ENCODE measurements around the gene GRIN2A.

GRIN2A gene

DNA sequence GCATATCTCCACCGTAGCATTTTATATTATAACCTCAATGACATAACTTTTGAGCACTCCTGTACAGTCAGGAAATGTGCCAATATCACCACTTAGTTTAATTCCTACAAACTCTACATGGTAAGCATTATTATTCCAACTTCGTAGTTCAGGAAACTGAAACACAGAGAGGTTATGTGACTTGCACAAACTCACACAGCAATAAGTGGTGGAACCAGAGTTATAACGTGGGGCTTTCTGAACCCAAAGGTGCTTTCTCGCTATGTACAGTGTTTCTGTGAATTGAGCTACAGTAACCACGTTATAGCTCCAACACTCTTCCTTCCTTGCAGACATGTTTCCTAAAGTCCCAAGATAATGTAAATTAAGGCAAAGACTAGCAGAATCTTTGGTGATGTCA is 330.2 kb downstream of the GRIN2A start:
- DNase-seq (ENCODE audit: low read depth): no peak

DNA sequence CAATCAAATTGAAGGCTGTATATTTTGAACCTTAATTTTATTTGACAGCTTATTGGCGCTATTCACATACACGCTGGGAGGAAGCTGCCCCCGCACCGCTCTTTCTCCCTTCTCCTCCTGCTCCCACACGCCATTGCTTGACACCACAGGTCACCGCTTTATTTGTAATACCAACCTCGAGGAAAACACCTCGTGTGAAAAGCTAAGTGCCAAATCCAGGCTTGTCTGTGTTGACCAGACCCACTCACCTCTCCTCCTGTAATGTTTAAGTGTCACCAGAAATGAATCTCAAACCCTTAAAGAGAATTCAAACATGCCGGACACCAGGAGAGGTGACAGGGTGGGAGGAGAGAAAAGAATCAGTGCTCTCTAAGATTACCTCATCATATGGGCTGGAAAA is 331.4 kb downstream of the GRIN2A start:
- no peak for DNase-seq (ENCODE audit: low read depth)

DNA sequence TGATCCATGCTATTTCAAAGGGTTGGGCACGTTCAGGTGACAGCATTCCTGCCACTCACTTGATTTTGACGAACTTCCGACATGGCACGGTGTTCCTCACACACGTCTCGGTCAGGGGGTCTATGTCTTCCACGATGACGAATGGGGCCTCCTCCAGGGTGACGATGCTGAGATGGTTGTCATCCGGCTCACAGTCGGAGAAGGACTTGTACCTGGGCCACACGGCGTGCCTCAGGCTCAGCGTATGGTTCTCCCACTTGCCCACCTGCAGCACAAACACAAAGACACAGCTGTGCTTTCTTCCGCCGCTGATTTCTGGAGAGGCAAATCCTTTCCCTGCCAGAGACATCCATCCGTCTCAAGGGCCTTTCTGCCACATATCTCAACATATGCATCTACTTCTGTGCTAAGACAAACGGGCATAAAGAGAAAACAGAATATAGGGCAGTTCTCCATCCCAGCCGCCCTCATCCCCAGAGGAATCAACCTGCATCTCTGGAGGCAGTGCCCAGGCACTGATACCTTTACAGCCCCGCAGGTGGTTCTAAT is 332.5 kb downstream of the GRIN2A start:
- DNase-seq (ENCODE audit: low read depth): no peak

DNA sequence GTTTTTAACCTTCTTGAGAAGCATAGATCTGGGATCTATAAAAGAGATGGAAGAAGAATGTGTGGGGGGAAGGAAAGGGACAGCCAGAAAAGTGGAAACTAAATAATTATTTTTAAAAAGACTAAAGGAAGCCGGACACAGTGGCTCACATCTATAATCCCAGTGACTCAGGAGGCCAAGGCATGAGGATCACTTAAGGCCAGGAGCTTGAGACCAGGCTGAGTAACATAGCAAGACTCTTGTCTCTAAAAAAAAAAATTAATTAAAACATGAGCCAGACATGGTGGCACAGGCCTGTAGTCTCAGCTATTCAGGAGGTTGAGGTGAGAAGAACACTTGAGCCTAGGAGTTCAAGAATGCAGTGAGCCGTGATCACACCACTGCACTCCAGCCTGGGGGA is 335.1 kb downstream of the GRIN2A start:
- no peak for DNase-seq (ENCODE audit: low read depth)

DNA sequence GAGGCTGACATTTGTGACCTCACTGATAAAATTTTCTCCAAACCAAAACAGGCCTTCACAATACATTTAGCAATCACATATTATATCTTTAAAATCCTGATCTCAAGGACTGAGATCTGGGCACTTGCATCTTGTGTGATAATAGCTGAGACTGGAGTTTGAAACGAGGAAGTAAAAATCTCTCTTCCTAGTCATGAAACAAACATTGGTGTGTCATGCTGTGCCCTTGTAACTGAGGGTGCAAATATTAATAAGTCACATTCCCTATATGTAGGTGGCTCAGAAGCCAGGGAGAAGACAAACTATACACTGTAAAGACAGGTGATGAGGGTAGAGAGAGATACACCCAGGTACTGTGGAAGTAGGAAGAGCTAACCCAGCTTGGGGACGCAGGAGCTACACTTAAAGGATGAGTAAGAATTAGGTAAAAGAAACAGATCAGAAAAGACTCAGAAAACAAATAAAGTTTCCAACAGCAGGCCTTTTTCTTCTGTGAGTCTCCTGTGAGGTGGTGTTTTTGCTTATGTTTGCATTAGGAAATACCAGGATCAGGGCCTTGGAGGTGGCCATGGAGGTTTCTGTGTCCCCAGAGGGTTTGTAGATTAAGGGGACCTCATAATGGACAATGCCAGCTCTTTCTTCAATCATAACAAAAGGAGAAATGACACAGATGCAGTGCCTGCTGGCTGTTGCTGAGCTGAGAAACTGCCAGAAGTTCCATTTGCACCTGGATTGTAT is 335.7 kb downstream of the GRIN2A start:
- DNase-seq (ENCODE audit: low read depth): peak; percentile 11

DNA sequence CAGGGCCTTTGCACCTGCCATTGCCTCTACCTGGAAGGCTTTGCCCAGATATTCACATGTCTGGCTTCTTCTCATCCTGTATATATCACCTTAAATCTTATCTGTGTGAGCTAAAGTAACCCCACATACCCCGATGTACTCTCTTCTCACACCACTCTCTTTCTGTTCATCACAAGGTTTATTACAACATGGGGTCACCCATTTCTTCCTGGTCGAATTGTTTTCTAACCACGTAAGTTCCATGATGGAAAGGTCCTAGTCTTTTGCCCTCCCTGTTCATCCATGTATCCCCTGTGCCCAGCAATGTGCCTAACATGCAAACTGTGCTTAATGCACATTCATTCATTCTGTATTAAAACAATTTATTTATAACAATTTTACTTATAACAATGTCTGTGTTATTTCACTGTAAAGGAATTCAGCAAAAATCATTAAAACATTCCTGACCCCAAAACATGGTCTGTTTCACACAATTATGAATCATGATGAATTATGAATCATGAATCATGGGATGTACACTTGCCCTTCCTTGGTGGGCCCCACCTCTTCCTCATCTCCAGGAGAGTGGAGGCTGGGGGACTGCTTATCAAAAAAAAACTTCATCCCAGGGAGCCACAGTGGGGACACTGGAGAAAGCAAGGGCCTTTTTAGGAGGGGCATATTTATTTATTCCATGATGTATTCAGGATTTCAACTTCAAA is 336.4 kb downstream of the GRIN2A start:
- DNase-seq (ENCODE audit: low read depth): peak; percentile 39

DNA sequence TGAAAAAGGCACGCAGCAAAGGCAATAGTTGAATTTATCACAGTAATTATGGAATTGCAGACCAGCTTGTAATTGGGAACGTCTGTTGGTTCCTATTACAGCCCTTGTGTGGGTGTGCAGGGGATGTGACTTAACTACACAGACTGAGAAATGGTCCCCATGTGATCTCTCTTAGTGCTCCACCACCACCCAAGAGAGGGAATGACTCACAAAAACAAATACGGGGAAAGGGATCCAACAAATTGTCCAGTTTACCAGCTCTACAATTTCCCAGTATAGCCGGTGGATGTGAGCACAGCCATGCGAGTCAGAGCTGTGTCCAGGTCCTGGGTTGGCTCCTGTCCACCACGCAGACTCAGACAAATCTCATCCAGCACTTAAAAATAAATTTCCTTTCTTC is 337.9 kb downstream of the GRIN2A start:
- no peak for DNase-seq (ENCODE audit: low read depth)

DNA sequence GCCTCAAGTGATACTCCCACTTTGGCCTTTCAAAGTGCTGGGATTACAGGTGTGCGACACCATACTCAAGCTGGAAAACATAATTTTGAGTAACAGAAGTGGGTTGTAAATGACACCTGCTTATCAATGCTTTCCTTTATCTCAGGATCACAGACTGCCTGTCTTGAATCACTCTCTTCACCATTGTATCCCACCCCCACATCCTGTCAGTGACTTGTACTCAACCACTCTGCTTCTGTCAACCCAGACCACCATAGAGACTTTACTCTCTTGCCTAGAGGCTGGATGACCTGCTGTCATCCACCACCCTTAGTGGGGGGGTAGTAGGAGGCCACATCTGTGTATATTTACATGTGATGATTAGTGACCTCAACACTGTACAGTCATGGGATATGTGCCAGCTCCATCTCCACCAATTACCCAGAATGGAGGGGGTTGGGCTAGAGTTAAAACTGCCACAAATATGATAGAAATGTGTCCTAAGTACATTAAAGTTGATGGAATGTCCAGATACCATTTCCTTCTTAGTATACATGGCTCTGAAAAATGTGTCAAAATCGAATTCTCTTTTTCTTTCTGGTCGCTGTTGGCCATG is 338.7 kb downstream of the GRIN2A start:
- DNase-seq (ENCODE audit: low read depth): no peak

DNA sequence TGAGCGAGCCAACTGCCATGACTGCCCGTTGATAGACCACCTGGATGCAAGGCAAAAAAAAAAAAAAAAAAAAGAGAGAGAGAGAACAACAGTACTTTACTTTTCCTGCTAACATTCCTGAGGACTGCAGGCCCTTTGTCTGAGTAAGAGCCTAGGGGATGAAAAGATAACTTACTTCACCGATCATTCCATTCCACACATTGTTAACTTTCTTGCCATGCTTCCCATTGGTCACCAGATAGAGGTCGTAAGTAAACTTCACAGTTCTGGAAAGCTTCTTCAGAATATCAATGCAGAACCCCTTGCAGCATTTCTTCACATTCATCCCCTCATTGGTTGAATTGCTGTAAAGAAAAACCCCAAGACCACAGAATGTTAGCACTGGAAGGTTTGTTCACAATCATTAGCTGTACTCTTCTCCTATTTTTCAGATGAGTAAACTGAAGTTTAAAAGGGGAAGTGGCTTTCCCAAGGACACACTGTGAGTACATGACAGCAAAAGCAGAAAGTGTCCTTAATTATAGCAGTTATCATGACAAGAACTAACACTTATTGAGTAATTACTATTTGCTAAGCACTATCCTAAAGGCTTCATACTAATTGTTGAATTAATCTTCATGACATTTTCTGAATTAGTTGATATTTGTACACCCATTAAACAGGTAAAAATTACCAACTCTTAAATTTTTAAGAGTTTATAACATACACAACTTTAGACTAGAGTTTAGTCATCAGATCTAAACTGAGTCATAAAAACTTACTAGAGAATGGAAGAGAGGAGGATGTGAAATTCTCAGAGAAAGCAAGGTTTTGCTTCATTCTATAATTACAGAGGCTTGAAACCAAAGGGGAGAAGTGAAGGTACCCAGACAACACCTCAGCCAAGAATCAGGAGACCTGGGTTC is 341.2 kb downstream of the GRIN2A start:
- no peak for DNase-seq (ENCODE audit: low read depth)

DNA sequence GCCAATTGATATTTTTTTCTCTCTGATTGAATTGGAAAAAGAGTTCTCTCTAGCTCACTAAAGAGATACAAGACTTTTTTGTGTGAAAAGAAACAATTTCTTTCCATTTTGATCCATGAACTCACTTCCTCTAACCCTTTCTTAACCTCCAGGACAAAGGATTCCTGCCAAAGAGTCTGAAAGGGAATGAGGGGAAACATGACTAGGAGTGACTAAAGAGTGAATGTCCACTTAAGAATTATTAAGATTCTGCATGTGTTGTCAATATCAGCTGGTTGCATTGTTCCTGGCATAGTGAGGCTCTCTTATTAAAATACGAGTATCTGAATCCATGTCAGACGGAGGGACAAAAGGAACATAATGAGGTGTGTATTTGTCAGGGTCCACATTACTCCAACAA is 344.7 kb downstream of the GRIN2A start:
- no peak for DNase-seq (ENCODE audit: low read depth)

DNA sequence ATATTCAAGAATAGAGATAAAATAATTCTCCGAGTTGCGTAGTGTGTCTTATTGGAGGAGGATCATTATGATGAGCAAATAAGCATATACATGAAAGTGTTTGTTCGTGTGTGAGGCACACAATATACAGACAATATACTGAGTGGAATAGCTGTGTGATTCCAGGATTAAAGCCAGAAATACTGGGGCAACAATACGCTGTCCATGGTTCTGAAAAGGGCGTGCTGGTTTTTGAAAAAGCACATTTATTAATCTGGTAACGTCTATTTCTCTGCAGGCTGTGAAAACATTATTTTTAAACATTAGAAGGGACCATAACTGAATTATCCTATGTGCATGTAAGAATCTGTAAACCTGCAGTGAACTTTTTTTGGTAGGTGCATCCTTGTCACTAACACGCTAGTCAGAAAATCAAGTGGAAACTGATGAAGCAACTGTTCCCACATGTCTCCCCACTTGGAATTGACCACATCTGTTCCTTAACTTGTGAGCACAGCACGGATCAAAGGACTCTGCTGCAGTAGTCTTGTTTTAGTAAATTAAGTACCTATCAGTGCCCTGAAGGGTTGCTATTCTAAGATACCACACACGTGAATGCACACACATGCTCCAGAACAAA is 346.0 kb downstream of the GRIN2A start:
- DNase-seq (ENCODE audit: low read depth): no peak

DNA sequence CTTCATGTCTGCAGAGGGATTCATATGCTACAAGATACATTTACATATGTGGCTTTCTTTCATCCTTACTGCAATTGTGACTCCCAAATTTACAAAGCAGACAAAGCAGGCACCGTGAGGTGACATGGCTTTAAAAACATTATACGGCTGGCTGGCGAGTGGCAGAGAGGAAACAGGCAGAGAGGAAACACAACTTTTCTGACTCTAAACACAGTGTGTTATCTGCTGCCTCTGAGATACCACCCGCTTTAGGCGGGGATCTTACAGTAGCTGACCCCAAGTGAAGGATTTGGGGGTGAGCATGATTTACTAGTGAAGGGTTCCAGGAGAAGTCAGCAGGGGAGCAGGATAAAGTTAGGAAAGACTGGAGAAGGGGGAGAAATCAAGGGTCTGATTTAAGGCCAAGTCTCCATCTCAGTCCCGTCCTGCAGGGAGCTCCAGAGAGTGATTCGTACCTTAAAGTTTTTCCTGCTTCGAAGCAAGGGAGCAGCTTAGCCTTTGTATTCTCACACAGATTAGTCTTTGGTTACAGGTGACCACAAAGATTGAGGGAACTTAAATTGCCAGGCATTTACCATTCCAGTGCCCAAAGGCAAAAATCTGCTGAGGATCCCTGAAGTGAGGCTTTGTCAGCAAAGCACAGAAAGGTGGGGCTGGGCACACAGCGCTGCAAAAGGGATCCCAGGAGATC is 355.0 kb downstream of the GRIN2A start:
- no peak for DNase-seq (ENCODE audit: low read depth)

DNA sequence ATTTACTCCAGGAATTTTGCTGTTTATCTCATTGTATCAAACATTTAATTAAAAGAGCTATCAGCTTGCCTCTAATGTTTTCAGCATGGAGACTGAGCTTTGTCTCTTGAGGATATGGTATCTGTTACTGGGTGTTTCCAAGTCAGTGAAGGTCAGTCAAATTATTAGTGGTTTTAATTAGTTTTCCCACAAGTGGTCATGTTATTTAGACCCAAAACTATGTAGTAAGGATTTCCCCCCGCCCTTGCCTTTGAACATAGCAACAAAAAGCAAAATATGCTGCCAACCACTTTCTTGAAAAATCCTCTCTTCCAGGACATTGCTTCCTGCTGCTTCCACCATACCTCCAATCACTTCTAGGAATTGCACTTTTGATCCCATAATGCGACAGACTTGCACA is 355.6 kb downstream of the GRIN2A start:
- DNase-seq (ENCODE audit: low read depth): no peak

DNA sequence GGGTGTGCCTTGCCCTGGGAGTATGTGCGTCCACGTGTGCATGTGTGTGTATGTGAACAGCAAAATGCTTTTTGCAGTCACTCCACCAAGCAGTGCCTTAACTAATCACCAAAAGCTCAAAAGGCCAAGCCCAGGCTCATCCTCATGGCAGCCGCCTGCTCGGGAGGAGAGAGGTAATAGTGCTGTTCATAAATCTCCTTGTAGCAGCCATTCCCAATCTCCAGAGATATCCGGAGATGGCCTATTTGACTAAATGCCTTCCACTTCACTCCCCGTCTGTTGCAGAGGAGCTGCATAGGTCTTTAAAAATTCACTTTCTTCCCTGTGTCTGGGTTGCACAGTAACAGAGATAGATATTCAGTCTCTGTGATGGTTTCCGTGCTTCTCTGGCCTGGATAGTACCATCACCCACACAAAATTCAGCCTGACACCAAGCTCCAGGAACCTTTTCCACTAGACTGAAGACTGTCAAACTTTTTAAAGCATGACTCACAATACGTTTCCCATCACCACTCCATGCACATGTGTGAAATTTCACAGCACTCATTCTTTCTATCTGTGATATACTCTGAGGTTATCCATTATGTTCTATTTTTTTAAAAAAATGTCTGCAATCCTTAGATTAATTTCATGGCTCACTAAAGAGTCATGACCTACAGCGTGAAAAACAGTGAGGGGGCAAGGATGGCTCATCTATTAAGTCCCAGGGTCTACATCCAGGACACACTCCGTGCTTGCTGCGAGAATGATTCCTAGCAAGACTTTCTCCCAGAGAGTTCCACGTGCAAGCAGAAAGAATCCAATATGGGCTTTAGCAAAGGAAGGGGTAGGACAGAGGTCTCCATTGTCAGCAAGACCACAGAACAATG is 357.8 kb downstream of the GRIN2A start:
- no peak for DNase-seq (ENCODE audit: low read depth)

DNA sequence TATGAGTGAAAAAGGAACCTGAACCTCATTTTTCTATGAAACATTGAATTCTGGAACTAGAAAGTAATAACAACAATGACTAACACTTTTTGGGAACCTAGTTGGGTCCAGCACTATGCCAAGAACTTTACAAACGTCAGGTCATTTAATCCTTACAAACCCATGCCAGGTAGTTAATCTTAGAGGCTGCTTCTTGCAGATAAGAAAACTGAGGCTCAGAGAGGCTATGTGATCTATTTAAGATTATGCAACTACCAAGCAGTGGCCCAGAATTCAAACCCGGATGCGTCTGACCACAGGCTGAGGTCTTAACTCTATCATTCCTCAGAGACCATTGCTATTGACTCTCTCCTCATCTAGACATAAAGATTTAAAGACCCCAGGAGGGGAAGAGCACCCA is 358.7 kb downstream of the GRIN2A start:
- no peak for DNase-seq (ENCODE audit: low read depth)

DNA sequence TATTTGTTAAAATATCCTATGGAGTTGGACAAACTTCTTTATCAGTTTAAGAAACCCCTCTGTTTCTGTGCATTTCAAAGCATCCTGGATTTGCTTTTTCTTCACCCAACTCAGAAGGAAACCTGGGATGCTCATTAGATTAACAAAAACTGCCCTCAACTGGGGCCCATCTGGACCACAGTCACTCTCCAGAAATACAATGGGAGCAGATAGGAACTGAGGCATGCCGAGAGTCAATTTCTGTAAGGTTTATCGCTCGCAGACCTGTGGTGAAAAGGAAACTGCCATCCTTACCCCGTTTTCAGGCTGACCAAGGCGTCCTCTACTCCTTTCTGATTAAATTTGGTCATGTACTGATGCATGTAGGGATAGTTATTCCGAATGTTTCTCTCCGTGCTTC is 360.3 kb downstream of the GRIN2A start:
- no peak for DNase-seq (ENCODE audit: low read depth)

DNA sequence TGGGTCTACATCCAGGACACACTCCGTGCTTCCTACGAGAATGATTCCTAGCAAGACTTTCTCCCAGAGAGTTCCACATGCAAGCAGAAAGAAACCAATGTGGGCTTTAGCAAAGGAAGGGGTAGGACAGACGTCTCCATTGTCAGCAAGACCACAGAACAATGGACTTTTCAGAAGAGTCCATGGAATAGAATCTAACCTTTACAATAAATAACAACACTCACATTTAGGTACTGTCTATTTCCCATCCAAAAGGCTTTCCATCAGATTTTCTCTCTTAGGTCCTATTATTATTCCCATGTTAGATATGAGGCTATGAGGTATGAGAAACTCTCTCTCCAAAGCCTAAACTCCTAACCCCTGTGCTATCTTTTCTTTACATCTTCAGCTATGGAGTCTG is 360.9 kb downstream of the GRIN2A start:
- no peak for DNase-seq (ENCODE audit: low read depth)

DNA sequence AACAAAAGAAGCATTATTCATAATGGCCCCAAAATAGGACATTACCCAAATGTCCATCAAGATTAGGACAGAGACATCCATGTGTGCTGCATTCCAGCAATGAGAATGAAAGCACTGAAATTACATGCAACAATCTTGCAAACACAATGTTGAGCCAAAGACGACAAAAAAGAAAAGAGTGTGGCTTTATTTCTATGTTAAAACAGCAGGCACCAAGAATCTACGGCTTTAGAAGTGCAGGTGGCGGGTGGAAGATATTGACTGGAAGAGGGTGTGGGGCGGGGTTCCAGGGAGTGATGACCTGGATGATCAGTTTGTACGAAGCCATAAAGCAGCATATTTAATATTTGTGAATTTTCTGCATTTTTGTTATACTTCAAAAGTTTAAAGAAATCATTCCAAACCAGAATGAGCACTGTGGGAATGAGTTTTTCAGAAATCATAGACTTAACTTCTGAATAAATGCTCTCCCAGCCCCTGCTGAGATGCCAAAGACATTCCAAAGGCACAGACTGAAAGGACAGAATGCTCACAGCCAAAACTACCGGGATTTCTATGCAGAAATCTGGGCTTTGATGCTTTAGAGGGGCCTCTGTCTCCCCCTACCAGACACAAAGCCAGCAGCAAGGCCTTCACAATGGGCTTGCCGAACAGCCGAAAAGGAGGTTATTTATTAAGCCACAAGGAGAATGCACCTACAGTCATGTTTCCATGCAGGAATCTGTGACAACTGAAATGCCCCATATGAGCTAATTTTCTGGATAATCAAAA is 361.6 kb downstream of the GRIN2A start:
- no peak for DNase-seq (ENCODE audit: low read depth)

DNA sequence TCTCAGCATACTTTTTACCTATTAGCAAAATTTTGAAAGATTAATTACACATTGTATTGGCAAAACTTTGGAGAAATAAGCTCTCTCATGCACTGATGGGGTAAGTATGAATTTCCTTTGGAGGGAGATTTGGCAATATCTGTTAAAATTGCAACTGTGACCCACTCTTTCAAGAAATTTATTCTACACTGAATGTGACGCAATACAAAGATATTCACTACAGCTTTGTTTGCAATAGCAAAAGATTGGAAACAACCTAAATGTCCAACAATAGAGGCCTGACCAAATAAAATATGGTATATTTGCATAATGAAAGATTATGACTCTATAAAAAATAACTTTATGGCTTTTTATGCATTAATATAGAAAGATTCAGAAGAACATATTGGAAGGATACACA is 363.5 kb downstream of the GRIN2A start:
- no peak for DNase-seq (ENCODE audit: low read depth)
